HepG2 (cell line): ENCODE results near the gene TASP1. TPM values are rescaled to one million over a fixed set of nuclear protein-coding genes. Genes with fewer than 3 reads are reported as not detected.

ENCODE experiments used
- ATAC-seq: fragments of 200-7000 bp; cut with Tn5 transposase; 3 replicates; pipeline ENCODE4 v1.9.1; 2020; ENCODE audit warnings: mild to moderate bottlenecking, moderate library complexity
- BruUV-seq: library from RNA; stranded (reverse); fragments of 400-500 nt; replicated peaks from 2 replicates; lab custom pipeline; 2021; lab: Mats Ljungman, UMichigan
- CTCF ChIA-PET: fragments of 300-600 bp; formaldehyde crosslinking; extraction: SDS; loops from one replicate; lab custom pipeline; 2021; ENCODE audit warnings: low total read pairs, inconsistent platforms, low intra/inter-chr PET ratio; lab: Yijun Ruan, JAX
- POLR2A ChIA-PET: fragments of 350-600 bp; sonication (Branson Sonifier 250); formaldehyde crosslinking; loops from one replicate; lab custom pipeline; 2020; ENCODE audit warnings: antibody characterized with exemption, inconsistent platforms; lab: Yijun Ruan, JAX
- DNase-seq: peaks from one replicate; pipeline ENCODE4 v3.0.0-alpha.2; 2015; ENCODE audit warnings: low spot score
- FAIRE-seq: peaks from 3 replicates; lab custom pipeline; 2011; peaks lifted over from hg19 to GRCh38; lab: Jason Lieb, UNC
- H2AFZ ChIP-seq: one replicate; pipeline ENCODE4 v1.6.1; 2011; ENCODE audit warnings: low read length, inconsistent platforms
- H3K27ac ChIP-seq: fragments of 300-600 bp; 3 replicates; pipeline ENCODE4 v1.8.0; 2011; ENCODE audit warnings: mixed run types, mild to moderate bottlenecking, mixed read lengths, low read length, inconsistent platforms; ENCODE audit not compliant: insufficient read depth; ENCODE audit errors: extremely low read length
- H3K27me3 ChIP-seq, 2 experiments: fragments of 200-600 bp in 1 of 2; 2 replicates in 1 of 2; 3 replicates in 1 of 2; pipeline versions ENCODE4 v1.6.0 to v1.8.0; 2011; ENCODE audit warnings: low read length in 2 of 2, mild to moderate bottlenecking in 2 of 2, moderate library complexity in 2 of 2, inconsistent platforms in 1 of 2; ENCODE audit not compliant: insufficient read depth in 2 of 2, control insufficient read depth in 1 of 2
- H3K36me3 ChIP-seq, 2 experiments: fragments of 200-600 bp in 1 of 2; replicated peaks in 1 of 2; 2 replicates in 1 of 2; 3 replicates in 1 of 2; pipeline versions ENCODE4 v1.5.1 to v1.8.0; 2011; ENCODE audit warnings: low read length in 2 of 2, inconsistent platforms in 1 of 2; ENCODE audit not compliant: insufficient read depth in 2 of 2, control insufficient read depth in 1 of 2
- H3K4me1 ChIP-seq: 2 replicates; pipeline ENCODE4 v1.5.1; 2012; ENCODE audit warnings: low read length, inconsistent platforms; ENCODE audit not compliant: insufficient read depth
- H3K4me2 ChIP-seq: 2 replicates; pipeline ENCODE4 v1.6.0; 2011; ENCODE audit warnings: low read depth, low read length, inconsistent platforms
- H3K4me3 ChIP-seq, 3 experiments: fragments of 200-600 bp in 1 of 3; sonication (generic), shearing (Covaris generic) in 1 of 3; replicated peaks in 1 of 3; 2 replicates each; pipeline ENCODE4 v1.5.1; 2011 to 2016; ENCODE audit warnings: low read length in 3 of 3, inconsistent platforms in 2 of 3, low read depth in 2 of 3, mild to moderate bottlenecking in 2 of 3, control low read depth in 1 of 3, mixed read lengths in 1 of 3; ENCODE audit not compliant: insufficient read depth in 1 of 3
- H3K79me2 ChIP-seq: one replicate; pipeline ENCODE4 v1.6.1; 2011; ENCODE audit warnings: low read length, inconsistent platforms; ENCODE audit not compliant: insufficient read depth
- H3K9ac ChIP-seq: 2 replicates; pipeline ENCODE4 v1.6.0; 2011; ENCODE audit warnings: mild to moderate bottlenecking, low read depth, low read length, inconsistent platforms; ENCODE audit not compliant: insufficient read depth
- H3K9me3 ChIP-seq: 2 replicates; pipeline ENCODE4 v1.5.1; 2012; ENCODE audit warnings: mild to moderate bottlenecking, low read length
- H4K20me1 ChIP-seq: 2 replicates; pipeline ENCODE4 v1.6.0; 2011; ENCODE audit warnings: inconsistent platforms, mild to moderate bottlenecking, low read length, moderate library complexity; ENCODE audit not compliant: insufficient read depth
- ATF7-NPFF ChIP-seq: sonication (generic); formaldehyde crosslinking; IDR thresholded peaks from 2 replicates; pipeline ENCODE4 v1.8.1; 2023; ENCODE audit warnings: mild to moderate bottlenecking, low read depth, missing genetic modification reagents, moderate library complexity
- MZF1 ChIP-seq: sonication (generic); formaldehyde crosslinking; IDR thresholded peaks from 2 replicates; pipeline ENCODE4 v1.8.1; 2023; ENCODE audit warnings: mild to moderate bottlenecking, missing genetic modification reagents, borderline replicate concordance
- PAXIP1 ChIP-seq: sonication (generic); formaldehyde crosslinking; conservative IDR thresholded peaks from 2 replicates; pipeline ENCODE4 v1.4.0; 2020; ENCODE audit warnings: mild to moderate bottlenecking, missing genetic modification reagents, moderate library complexity
- ZNF460 ChIP-seq: sonication (generic); formaldehyde crosslinking; IDR thresholded peaks from 2 replicates; pipeline ENCODE4 v1.5.1; 2020; ENCODE audit warnings: missing genetic modification reagents, mild to moderate bottlenecking, borderline replicate concordance
- ZNF615 ChIP-seq: sonication (generic); formaldehyde crosslinking; IDR thresholded peaks from 2 replicates; pipeline ENCODE4 v1.5.0; 2020; ENCODE audit warnings: mild to moderate bottlenecking, missing genetic modification reagents, borderline replicate concordance
- ZSCAN30 ChIP-seq: sonication (generic); formaldehyde crosslinking; IDR thresholded peaks from 2 replicates; pipeline ENCODE4 v1.5.0; 2020; ENCODE audit warnings: mild to moderate bottlenecking, missing genetic modification reagents
- in situ Hi-C: cut with HindIII; loops from 2 replicates; pipeline ENCODE4 v1.10.0; 2017; ENCODE audit warnings: low pct_unique_long_range_greater_than_20kb; ENCODE audit not compliant: extremely low pct_ligation_motif_present
- intact Hi-C: fragments of 100-400 bp; cut with micrococcal nuclease; formaldehyde crosslinking; loops from one replicate; pipeline ENCODE4 v1.10.0; 2022; ENCODE audit not compliant: unreplicated experiment
- polyA plus RNA-seq, 8 experiments: library from polyadenylated mRNA; depleted of rRNA in 3 of 8; stranded (reverse) in 7 of 8; unstranded in 1 of 8; fragments of >200 nt; fragmentation: Illumina TruSeq in 4 of 8; extraction: Trizol in 4 of 8; gene quantifications; 2 replicates each; pipeline versions ENCODE4 v1.2.1 to v1.2.3, GENCODE V29; 2011 to 2016; ENCODE audit warnings: low read depth in 4 of 8, missing spikeins in 1 of 8, mixed read lengths in 1 of 8; ENCODE audit not compliant: insufficient read depth in 1 of 8
- total RNA-seq, 5 experiments: library from RNA; depleted of rRNA; stranded (reverse); fragments of >200 nt; fragmentation: Illumina TruSeq; extraction: Trizol; gene quantifications; 2 replicates each; pipeline ENCODE4 v1.2.3, GENCODE V29; 2016; ENCODE audit warnings: low read depth in 1 of 5

The TASP1 gene
- total and polyA plus RNA-seq, 2 of the 13 experiments (the other 11 are each of a cell fraction or from before 2014, with no cell fraction given) = 10.0 to 25.2 TPM

DNA sequence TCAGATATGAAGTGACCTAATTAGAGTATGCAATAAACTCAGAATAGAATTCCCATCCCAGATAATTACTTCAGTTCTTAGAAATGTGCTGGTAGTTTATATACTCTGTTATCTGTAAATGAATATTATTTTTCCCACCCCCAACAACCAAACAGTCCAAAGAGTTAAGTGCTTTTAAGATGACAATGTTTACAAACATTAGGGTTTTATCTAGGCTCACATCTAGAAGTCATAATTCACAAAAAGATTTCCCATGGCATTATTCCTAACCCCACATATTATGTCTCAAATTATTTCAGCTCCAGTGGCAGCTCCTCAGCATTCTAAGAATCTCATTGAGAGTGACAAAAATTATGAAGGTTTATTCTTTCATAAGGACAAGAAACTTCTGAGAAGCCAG is 120.9 kb downstream of the TASP1 start:
- no peaks in the 10 kb centered on the region for H4K20me1 ChIP-seq
- no peak overlapping the region for H3K4me2 ChIP-seq
- ChIA-PET CTCF (no interaction called here), POLR2A (no interaction called here)
- DNase-seq (no peak), FAIRE-seq (no peak), ATAC-seq (no peak)
- no TSS peak for BruUV-seq
- H3K79me2 ChIP-seq = no peaks in the 10 kb centered on the region
- TF ChIP-seq PAXIP1 (CRISPR knock-in tag) = no peak
- TF ChIP-seq ZSCAN30 = no peak
- TF ChIP-seq ZNF460 (CRISPR knock-in tag) = no peak
- no peak for TF ChIP-seq ATF7-NPFF (CRISPR knock-in tag)
- TF ChIP-seq ZNF615 (CRISPR knock-in tag) = no peak
- no peak for TF ChIP-seq MZF1 (CRISPR knock-in tag)
- H3K27me3 ChIP-seq = no peaks in the 10 kb centered on the region
- no peaks in the 10 kb centered on the region for H3K4me1 ChIP-seq
- in situ Hi-C loops = no loop called here
- H3K4me3 ChIP-seq = no peak overlapping the region
- no peaks in the 10 kb centered on the region for H3K9me3 ChIP-seq
- H2AFZ ChIP-seq = no peak overlapping the region
- H3K9ac ChIP-seq = no peak overlapping the region
- no peak overlapping the region for H3K27ac ChIP-seq
- H3K36me3 ChIP-seq = peaks cover 4 to 16% of the 10 kb centered on the region in 2 experiments
- intact Hi-C loops = no loop called here
